ENCODE results near the gene CHCHD3.
A peak's percentile ranks its signal among the peaks of the same experiment; 100 is the strongest.

CHCHD3 gene

GRCh38 chr7:133061357-133061756, 20.5 kb downstream of the CHCHD3 start:
- ATAC-seq = no peak
- no peaks in the 10 kb centered on the region for H3K27me3 Mint-ChIP-seq
- H3K4me1 Mint-ChIP-seq = peaks cover 12% of the 10 kb centered on the region
- no peak overlapping the region for H3K4me3 Mint-ChIP-seq
- DNase-seq = no peak
- peaks cover 16% of the 10 kb centered on the region for H3K36me3 Mint-ChIP-seq (ENCODE audit: low read depth)
- H3K27ac Mint-ChIP-seq = no peak overlapping the region
- no peaks in the 10 kb centered on the region for H3K9me3 Mint-ChIP-seq

- Mint-ChIP-seq H3K4me1 (peaks cover 14% of the 10 kb centered on the region), H3K9me3 (no peaks in the 10 kb centered on the region), H3K27me3 (no peaks in the 10 kb centered on the region), H3K4me3 (no peak overlapping the region), H3K27ac (no peak overlapping the region), H3K36me3 (ENCODE audit: low read depth) (peaks cover 11% of the 10 kb centered on the region)
- ATAC-seq (no peak), DNase-seq (no peak)
Measured at GRCh38 chr7:133060004-133060403, 21.9 kb downstream of the CHCHD3 start.

- ATAC-seq (no peak), DNase-seq (no peak)
- Mint-ChIP-seq H3K4me3 (no peak overlapping the region), H3K36me3 (ENCODE audit: low read depth) (peaks cover 6% of the 10 kb centered on the region), H3K4me1 (peaks cover 18% of the 10 kb centered on the region), H3K9me3 (no peaks in the 10 kb centered on the region), H3K27me3 (no peaks in the 10 kb centered on the region), H3K27ac (no peak overlapping the region)
Measured at GRCh38 chr7:133059263-133059662, 22.6 kb downstream of the CHCHD3 start.

- no peak overlapping the region for H3K4me3 Mint-ChIP-seq
- DNase-seq (no peak), ATAC-seq (no peak)
- H3K36me3 Mint-ChIP-seq (ENCODE audit: low read depth) = peaks cover 6% of the 10 kb centered on the region
- no peaks in the 10 kb centered on the region for H3K27me3 Mint-ChIP-seq
- peaks cover 34% of the 10 kb centered on the region for H3K4me1 Mint-ChIP-seq
- no peaks in the 10 kb centered on the region for H3K9me3 Mint-ChIP-seq
- H3K27ac Mint-ChIP-seq = no peak overlapping the region
Measured at GRCh38 chr7:133056370-133057238, 25.3 kb downstream of the CHCHD3 start.

GRCh38 chr7:133054162-133054840, 27.6 kb downstream of the CHCHD3 start:
- peaks cover 33% of the 10 kb centered on the region for H3K4me1 Mint-ChIP-seq
- no peaks in the 10 kb centered on the region for H3K9me3 Mint-ChIP-seq
- DNase-seq (no peak), ATAC-seq (no peak)
- no peaks in the 10 kb centered on the region for H3K27me3 Mint-ChIP-seq
- no peak overlapping the region for H3K27ac Mint-ChIP-seq
- peaks cover 2% of the 10 kb centered on the region for H3K36me3 Mint-ChIP-seq (ENCODE audit: low read depth)
- H3K4me3 Mint-ChIP-seq = no peak overlapping the region

- ATAC-seq (peak; percentile 40), DNase-seq (no peak)
- H3K27me3 Mint-ChIP-seq = no peaks in the 10 kb centered on the region
- H3K36me3 Mint-ChIP-seq (ENCODE audit: low read depth) = peaks cover 4% of the 10 kb centered on the region
- peaks cover 33% of the 10 kb centered on the region for H3K4me1 Mint-ChIP-seq
- H3K27ac Mint-ChIP-seq = no peak overlapping the region
- H3K9me3 Mint-ChIP-seq = no peaks in the 10 kb centered on the region
- no peak overlapping the region for H3K4me3 Mint-ChIP-seq
Measured at GRCh38 chr7:133053321-133053891, 28.5 kb downstream of the CHCHD3 start.

- Mint-ChIP-seq H3K4me3 (no peak overlapping the region), H3K9me3 (no peaks in the 10 kb centered on the region), H3K27me3 (no peaks in the 10 kb centered on the region), H3K4me1 (peaks cover 33% of the 10 kb centered on the region), H3K27ac (no peak overlapping the region), H3K36me3 (ENCODE audit: low read depth) (peaks cover 4% of the 10 kb centered on the region)
- ATAC-seq (no peak), DNase-seq (no peak)
Measured at GRCh38 chr7:133052826-133053225, 29.1 kb downstream of the CHCHD3 start.

- DNase-seq (no peak), ATAC-seq (no peak)
- no peak overlapping the region for H3K4me3 Mint-ChIP-seq
- no peaks in the 10 kb centered on the region for H3K27me3 Mint-ChIP-seq
- no peaks in the 10 kb centered on the region for H3K9me3 Mint-ChIP-seq
- H3K4me1 Mint-ChIP-seq = peaks cover 33% of the 10 kb centered on the region
- peaks cover 6% of the 10 kb centered on the region for H3K36me3 Mint-ChIP-seq (ENCODE audit: low read depth)
- no peak overlapping the region for H3K27ac Mint-ChIP-seq
Measured at GRCh38 chr7:133052401-133052756, 29.5 kb downstream of the CHCHD3 start.

GRCh38 chr7:133051719-133052400, 30.0 kb downstream of the CHCHD3 start:
- H3K4me3 Mint-ChIP-seq = no peak overlapping the region
- no peaks in the 10 kb centered on the region for H3K27me3 Mint-ChIP-seq
- ATAC-seq (no peak), DNase-seq (no peak)
- H3K4me1 Mint-ChIP-seq = peaks cover 33% of the 10 kb centered on the region
- no peak overlapping the region for H3K27ac Mint-ChIP-seq
- no peaks in the 10 kb centered on the region for H3K9me3 Mint-ChIP-seq
- H3K36me3 Mint-ChIP-seq (ENCODE audit: low read depth) = peaks cover 8% of the 10 kb centered on the region

GRCh38 chr7:133051066-133051465, 30.8 kb downstream of the CHCHD3 start:
- H3K27ac Mint-ChIP-seq = no peak overlapping the region
- H3K27me3 Mint-ChIP-seq = no peaks in the 10 kb centered on the region
- H3K36me3 Mint-ChIP-seq (ENCODE audit: low read depth) = peaks cover 10% of the 10 kb centered on the region
- no peak overlapping the region for H3K4me3 Mint-ChIP-seq
- ATAC-seq = no peak
- peaks cover 31% of the 10 kb centered on the region for H3K4me1 Mint-ChIP-seq
- DNase-seq = no peak
- H3K9me3 Mint-ChIP-seq = no peaks in the 10 kb centered on the region

GRCh38 chr7:133050200-133050995, 31.5 kb downstream of the CHCHD3 start:
- Mint-ChIP-seq H3K9me3 (no peaks in the 10 kb centered on the region), H3K27ac (no peak overlapping the region), H3K27me3 (no peaks in the 10 kb centered on the region), H3K4me3 (no peak overlapping the region), H3K4me1 (peaks cover 31% of the 10 kb centered on the region), H3K36me3 (ENCODE audit: low read depth) (peaks cover 16% of the 10 kb centered on the region)
- ATAC-seq (no peak), DNase-seq (no peak)

GRCh38 chr7:133048589-133048988, 33.3 kb downstream of the CHCHD3 start:
- ATAC-seq = no peak
- Mint-ChIP-seq H3K9me3 (no peaks in the 10 kb centered on the region), H3K4me1 (peaks cover 21% of the 10 kb centered on the region)

GRCh38 chr7:133047321-133047720, 34.6 kb downstream of the CHCHD3 start:
- no peak overlapping the region for H3K27ac Mint-ChIP-seq
- no peak for DNase-seq

More at GRCh38 chr7:133048589-133048988, 33.3 kb downstream of the CHCHD3 start:
- Mint-ChIP-seq H3K27ac (no peak overlapping the region), H3K4me3 (no peak overlapping the region), H3K36me3 (ENCODE audit: low read depth) (peaks cover 22% of the 10 kb centered on the region), H3K27me3 (no peaks in the 10 kb centered on the region)
- no peak for DNase-seq

More at GRCh38 chr7:133047321-133047720, 34.6 kb downstream of the CHCHD3 start:
- no peak for ATAC-seq
- Mint-ChIP-seq H3K9me3 (no peaks in the 10 kb centered on the region), H3K27me3 (no peaks in the 10 kb centered on the region), H3K4me3 (no peak overlapping the region), H3K36me3 (ENCODE audit: low read depth) (peaks cover 22% of the 10 kb centered on the region), H3K4me1 (peaks cover 12% of the 10 kb centered on the region)

All from activated naive CD8-positive, alpha-beta T cell treated with anti-CD3 and anti-CD28 coated beads, Interleukin-2, amount 50 U/mL, for 24 hours (primary cell).